ENCODE measurements around the gene SLIT3.

SLIT3 gene

DNA sequence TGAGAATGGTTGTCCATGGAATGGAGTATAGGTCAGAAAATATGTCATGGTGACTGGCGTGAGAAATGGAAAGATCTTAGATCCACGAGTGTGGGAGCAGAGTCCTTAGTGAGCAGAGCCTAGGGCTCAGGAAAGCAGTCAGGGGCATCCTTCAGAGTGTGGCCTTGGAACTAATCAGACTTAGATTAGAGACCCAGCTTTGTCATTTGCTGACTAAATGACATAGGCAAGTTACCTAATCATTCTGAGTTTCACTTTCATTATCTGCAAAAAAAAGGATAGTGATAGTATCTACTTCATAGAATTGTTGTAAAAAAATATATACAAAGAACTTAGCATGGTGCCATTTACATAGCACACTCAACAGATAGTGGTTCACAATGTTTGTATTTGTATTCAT lies 24.3 kb upstream of the SLIT3 start:
- TF ChIP-seq, protein P1, sequence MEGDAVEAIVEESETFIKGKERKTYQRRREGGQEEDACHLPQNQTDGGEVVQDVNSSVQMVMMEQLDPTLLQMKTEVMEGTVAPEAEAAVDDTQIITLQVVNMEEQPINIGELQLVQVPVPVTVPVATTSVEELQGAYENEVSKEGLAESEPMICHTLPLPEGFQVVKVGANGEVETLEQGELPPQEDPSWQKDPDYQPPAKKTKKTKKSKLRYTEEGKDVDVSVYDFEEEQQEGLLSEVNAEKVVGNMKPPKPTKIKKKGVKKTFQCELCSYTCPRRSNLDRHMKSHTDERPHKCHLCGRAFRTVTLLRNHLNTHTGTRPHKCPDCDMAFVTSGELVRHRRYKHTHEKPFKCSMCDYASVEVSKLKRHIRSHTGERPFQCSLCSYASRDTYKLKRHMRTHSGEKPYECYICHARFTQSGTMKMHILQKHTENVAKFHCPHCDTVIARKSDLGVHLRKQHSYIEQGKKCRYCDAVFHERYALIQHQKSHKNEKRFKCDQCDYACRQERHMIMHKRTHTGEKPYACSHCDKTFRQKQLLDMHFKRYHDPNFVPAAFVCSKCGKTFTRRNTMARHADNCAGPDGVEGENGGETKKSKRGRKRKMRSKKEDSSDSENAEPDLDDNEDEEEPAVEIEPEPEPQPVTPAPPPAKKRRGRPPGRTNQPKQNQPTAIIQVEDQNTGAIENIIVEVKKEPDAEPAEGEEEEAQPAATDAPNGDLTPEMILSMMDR (IDR thresholded peaks at IDR 0.05; ENCODE audit: low read depth, low read length), result no peak
- Histone ChIP-seq H3K9me3 (no peaks in the 10 kb centered on the region), H3K27me3 (no peaks in the 10 kb centered on the region; the same call in 1 of the 2 replicates), H3K4me3 (ENCODE audit: low read depth, low read length) (no peak overlapping the region), H3K4me1 (no peaks in the 10 kb centered on the region), H3K36me3 (no peaks in the 10 kb centered on the region)
- no peak for DNase-seq

DNA sequence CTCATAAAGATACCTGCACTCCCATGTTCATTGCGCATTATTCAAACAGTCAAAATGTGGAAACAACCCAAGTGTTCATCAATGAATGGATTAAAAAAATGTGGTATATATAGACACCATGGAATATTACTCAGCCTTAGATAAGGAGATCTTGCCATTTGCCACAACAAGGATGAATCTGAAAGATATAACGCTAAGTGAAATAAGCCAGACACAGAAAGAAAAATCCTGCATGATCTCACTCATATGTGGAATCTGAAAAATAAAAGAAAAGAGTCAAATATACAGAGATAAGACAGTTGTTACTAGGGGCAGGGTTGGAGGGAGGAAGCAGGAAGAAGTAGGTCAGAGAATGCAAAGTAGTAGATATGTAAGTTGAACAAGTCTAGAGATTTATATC lies 17.6 kb upstream of the SLIT3 start:
- Histone ChIP-seq H3K27me3 (peaks cover 23% of the 10 kb centered on the region), H3K9me3 (no peaks in the 10 kb centered on the region), H3K36me3 (no peaks in the 10 kb centered on the region), H3K4me3 (ENCODE audit: low read depth, low read length) (no peak overlapping the region), H3K4me1 (no peaks in the 10 kb centered on the region)
- TF ChIP-seq, protein P1 (IDR thresholded peaks at IDR 0.05; ENCODE audit: low read depth, low read length), result no peak
- no peak for DNase-seq

DNA sequence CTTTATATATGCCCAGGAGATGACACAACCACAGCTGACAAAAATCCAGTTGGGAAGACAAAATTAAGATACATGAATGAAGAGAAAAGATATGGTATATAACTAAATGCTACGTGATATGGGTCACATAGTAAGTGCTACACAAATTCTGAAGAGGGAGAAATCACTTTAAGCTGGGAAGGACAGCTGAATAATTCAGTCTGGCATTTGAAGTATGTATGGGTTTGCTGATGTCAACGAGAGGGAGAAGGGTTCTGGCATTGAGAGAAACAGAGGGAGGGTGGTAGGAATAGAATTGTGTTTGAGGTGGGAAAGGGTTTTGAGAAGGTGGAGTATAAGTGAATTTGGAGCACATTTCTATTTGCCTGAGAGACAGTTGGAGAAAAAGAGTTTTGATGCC lies 6.7 kb upstream of the SLIT3 start:
- TF ChIP-seq, protein P1 (IDR thresholded peaks at IDR 0.05; ENCODE audit: low read depth, low read length), result no peak
- no peaks in the 10 kb centered on the region; the same call in 1 of the 2 replicates for H3K9me3 ChIP-seq
- H3K36me3 ChIP-seq, result no peaks in the 10 kb centered on the region
- H3K27me3 ChIP-seq, result no peaks in the 10 kb centered on the region
- H3K4me3 ChIP-seq (ENCODE audit: low read depth, low read length), result no peak overlapping the region
- DNase-seq, result no peak
- H3K4me1 ChIP-seq, result peaks cover 3% of the 10 kb centered on the region

DNA sequence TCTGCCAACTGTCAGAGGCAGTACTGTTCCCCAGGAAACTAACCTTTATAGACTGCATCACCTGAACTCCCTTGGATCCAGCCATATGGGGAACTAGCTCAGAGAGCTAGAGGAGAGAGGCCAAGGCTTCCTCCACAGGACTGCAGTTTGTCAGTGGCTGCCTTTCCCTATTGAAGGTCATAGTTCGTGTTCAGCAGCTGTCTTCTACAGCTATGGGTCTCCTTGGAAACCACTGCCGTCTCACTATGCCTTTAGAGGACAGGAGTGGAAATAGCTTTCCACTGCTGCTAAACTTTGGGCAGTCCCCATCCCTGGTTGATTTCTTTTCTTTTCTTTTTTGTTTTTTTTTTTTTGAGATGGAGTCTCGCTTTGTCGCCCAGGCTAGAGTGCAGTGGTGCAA lies 4.4 kb upstream of the SLIT3 start:
- H3K9me3 ChIP-seq, result no peaks in the 10 kb centered on the region; the same call in 1 of the 2 replicates
- no peaks in the 10 kb centered on the region for H3K36me3 ChIP-seq
- TF ChIP-seq, protein P1 (IDR thresholded peaks at IDR 0.05; ENCODE audit: low read depth, low read length), result no peak
- no peak overlapping the region for H3K4me3 ChIP-seq (ENCODE audit: low read depth, low read length)
- peaks cover 16% of the 10 kb centered on the region for H3K4me1 ChIP-seq
- DNase-seq, result no peak
- no peaks in the 10 kb centered on the region for H3K27me3 ChIP-seq

DNA sequence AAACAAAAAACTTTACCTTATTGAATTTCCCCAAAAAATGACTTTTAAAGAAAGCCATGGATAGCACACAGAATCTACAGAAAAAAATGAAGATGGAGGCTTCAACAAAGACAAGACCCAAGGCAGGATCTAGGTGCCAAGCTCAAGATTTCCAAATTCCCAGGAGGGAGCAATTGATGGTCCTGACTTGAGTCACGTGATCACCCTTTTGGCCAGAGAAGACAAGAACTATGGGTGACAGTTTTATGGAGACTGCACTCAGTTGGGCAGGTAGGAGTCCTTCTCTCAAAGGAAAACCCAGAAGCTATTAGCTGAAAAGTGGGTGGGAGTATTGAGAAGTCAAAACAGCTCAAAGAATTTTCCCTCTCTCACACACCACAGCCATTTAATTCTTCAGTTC lies 3.2 kb upstream of the SLIT3 start:
- H3K36me3 ChIP-seq, result no peaks in the 10 kb centered on the region
- no peaks in the 10 kb centered on the region for H3K27me3 ChIP-seq
- H3K4me1 ChIP-seq, result peaks cover 16% of the 10 kb centered on the region
- H3K9me3 ChIP-seq, result no peaks in the 10 kb centered on the region; the same call in 1 of the 2 replicates
- DNase-seq, result no peak
- H3K4me3 ChIP-seq (ENCODE audit: low read depth, low read length), result no peak overlapping the region
- TF ChIP-seq, protein P1 (IDR thresholded peaks at IDR 0.05; ENCODE audit: low read depth, low read length), result no peak

DNA sequence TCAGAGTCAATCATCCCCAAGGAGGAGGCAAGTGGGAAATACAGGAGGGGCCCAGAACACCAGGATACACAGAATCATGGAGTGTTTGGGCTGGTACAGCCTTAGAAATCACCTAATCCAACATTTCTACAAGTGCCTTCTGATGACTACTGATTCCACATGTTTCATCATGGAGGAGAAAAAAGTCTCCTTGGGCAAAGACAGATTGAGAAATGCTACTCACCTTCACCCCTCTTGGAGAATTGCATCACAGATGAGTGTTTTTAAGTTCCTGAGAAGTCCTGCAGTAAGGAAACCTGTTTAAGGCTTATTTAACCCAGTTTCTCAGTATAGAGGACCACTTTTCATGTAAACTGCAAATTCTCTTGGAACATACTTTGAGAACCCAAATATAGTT lies 2.2 kb upstream of the SLIT3 start:
- Histone ChIP-seq H3K36me3 (no peaks in the 10 kb centered on the region), H3K27me3 (no peaks in the 10 kb centered on the region)
- TF ChIP-seq, protein P1 (IDR thresholded peaks at IDR 0.05; ENCODE audit: low read depth, low read length), result no peak

More for the DNA sequence above, 2.2 kb upstream of the SLIT3 start:
- Histone ChIP-seq H3K4me1 (peaks cover 16% of the 10 kb centered on the region), H3K4me3 (ENCODE audit: low read depth, low read length) (no peak overlapping the region), H3K9me3 (no peaks in the 10 kb centered on the region; the same call in 1 of the 2 replicates)
- DNase-seq, result no peak

All from BE2C (cell line).